ENCODE data around the gene RUNX3. TPM values are rescaled to one million over a fixed set of nuclear protein-coding genes. Genes with fewer than 3 reads are reported as not detected.
"Not testable (repeated sequence)": the region's sequence is repeated elsewhere in the genome, so short reads cannot be mapped to it uniquely, and the experiment has no call there.

RUNX3 gene
- total RNA-seq: 1 to 10 TPM; 5.0 to 8.9 TPM
- long read RNA-seq, donor 1, partial matches to known transcripts: 0 of 2 reads
- long read RNA-seq, donor 1, other reads (novel, unspliced or antisense): 2 of 2 reads
- long read RNA-seq, donor 2, partial matches to known transcripts: 1 of 2 reads
- long read RNA-seq, donor 2, other reads (novel, unspliced or antisense): 1 of 2 reads

DNA sequence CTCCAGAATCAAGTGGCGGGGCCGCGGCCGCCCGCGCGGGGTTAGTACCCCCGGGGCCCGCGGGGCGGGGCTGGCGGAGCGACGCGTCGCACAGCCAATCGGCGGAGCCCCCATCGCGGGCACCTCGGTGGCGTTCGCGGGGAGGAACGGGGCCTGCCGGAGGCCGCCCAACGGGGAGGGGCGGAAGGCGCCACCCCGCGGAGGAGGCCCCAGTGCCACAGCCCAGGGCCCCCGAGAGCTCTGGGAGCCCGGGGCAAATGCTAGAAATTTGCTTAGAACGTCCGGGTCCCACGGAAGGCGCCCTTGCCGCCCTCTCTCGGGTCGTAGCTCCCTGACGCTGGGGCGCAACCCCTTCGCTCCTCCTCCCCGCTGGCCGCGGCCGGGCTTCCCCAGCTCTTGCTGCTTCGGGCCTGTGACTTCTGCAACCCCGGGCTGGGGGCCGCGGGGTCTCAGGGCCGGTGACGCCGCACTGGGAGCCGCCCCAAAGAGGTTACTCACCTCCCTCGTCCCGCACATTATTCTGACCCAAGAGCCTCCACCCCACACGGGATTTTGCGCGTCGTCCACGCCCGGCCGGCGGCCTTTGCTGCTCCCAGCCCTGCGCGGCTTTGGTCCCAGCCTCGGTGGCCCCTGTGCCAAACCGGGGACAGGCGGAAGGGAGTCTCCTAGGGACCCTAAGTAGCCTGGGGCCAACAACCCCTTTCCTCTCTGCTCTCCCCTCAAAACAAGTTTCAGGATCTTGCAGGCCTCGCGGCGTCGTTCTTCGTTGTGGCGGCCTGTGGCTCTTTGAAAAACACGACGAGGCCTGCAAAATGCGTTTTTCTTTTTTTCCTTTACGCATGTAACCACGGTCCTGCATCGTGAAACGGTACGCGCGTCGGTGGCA lies at the start of gene RUNX3:
TSS of gene RUNX3 (minus strand) at position 17 of the 886 bp plus-strand sequence. CDS start 408 bp downstream, outside the sequence.
- peak; percentile 92 for DNase-seq (ENCODE audit: low spot score)
- intact Hi-C loops (cut with DNase I): loop anchor here in 1 of 2 donors (5.0 to 10.0 kb wide), 2 partner anchors 107 to 164 kb away; no protein-coding TSS in a partner anchor

DNA sequence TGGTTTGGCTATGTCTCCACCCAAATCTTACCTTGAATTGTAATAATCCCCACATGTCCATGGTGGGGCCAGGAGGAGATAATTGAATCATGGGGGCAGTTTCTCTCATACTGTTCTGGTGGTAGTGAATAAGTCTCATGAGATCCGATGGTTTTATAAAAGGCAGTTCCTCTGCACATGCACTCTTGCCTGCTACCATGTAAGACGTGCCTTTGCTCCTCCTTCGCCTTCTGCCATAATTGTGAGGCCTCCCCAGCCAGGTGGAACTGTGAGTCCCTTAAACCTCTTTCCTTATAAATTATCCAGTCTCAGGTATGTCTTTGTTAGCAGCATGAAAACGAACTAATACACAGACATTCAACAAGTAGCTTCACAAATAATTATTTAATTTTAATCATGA lies 49.2 kb upstream of the RUNX3 start:
- intact Hi-C loops (cut with DNase I); DNase-seq (ENCODE audit: low spot score): not testable (repeated sequence)

DNA sequence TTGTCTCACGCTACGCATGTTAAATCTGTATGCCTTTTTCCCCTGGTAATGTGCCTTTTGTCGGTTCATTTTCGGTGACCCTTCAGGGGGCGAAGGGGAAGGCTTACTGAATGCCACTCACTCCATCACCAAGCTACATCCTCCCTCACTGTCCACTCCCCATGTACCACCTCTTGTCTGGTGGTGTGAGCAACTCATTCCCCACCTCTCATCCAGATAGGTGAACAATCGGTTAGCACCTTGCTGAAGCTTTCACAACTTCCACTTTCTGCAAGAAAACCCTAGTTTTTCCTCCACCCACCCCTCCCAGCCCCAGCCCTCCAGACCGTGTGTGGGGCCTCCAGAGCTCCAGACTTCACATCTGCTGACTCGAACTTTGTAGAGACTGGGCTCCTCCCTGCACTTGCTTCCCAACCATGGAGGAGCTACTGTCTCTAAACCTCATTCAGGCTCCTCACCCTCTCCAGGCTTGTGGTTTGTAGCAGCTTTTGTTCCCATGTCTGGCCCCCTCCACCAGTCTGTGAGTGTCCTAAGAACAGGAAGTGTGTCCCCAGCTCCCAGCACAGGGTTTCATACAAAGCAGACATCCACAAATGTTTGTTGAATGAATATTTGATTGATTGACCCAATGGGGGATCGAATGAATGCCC lies 48.4 kb upstream of the RUNX3 start:
- no peak for DNase-seq (ENCODE audit: low spot score)
- intact Hi-C loops (cut with DNase I): no loop called here

DNA sequence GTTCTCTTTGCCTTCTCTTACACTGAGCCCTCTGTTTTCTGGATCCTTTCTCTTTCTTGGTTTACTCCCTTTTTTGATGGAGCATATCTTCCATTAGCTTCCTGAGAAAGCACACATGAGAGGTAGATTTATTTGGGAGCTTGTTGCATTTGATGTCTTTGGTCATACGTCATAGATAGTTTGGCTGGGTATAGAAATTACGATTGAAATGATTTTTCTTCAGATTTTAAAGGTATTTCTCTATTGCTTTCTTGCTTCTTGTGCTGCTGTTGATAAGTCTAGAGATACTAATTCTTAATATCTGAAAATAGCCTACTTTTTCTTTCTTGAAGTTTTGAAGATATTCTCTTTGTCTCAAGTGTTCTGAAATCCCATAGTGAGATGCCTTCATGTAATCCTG lies 45.3 kb upstream of the RUNX3 start:
- DNase-seq (ENCODE audit: low spot score): no peak
- intact Hi-C loops (cut with DNase I): no loop called here

DNA sequence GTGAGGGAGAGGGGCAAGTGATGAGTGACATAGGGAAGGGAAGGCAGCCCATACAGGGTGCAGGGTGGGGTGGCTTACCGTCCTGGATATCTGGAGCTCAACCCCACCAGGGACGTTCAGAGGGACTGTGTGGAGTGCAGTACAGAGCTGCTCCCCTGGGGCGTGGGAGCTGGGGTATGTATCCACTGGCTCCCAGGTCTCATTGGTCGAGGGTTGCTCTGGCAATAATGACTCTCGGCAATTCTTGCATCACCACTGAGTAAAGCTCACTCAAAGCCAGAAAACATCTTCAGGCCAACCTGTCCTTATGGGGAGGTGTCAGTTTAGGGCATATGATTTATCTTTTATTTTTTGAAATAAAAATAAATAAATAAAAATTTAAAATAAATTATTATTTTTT lies 43.2 kb upstream of the RUNX3 start:
- DNase-seq (ENCODE audit: low spot score): no peak
- intact Hi-C loops (cut with DNase I): no loop called here

DNA sequence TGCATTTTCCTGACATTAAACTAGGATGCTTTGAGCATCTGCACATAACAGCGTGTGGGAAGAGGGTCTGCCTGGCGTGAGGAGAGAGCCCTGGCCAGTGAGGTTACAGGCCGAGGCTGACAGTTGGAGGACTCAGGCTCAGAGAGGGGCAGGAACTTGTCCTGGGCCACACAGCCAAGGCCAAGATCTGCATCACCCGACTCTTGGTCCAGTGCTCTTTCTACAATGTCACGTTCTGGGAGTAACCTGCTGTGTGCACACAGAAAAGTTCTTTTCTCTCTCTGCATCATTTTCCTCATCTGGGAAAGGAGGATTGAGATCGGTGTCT lies 42.8 kb upstream of the RUNX3 start:
- intact Hi-C loops (cut with DNase I): no loop called here

GRCh38 chr1:24972221-24972914 lies 42.3 kb upstream of the RUNX3 start:
- DNase-seq (ENCODE audit: low spot score): no peak
- intact Hi-C loops (cut with DNase I): no loop called here

More for the DNA sequence above, 42.8 kb upstream of the RUNX3 start:
- DNase-seq (ENCODE audit: low spot score): no peak

DNA sequence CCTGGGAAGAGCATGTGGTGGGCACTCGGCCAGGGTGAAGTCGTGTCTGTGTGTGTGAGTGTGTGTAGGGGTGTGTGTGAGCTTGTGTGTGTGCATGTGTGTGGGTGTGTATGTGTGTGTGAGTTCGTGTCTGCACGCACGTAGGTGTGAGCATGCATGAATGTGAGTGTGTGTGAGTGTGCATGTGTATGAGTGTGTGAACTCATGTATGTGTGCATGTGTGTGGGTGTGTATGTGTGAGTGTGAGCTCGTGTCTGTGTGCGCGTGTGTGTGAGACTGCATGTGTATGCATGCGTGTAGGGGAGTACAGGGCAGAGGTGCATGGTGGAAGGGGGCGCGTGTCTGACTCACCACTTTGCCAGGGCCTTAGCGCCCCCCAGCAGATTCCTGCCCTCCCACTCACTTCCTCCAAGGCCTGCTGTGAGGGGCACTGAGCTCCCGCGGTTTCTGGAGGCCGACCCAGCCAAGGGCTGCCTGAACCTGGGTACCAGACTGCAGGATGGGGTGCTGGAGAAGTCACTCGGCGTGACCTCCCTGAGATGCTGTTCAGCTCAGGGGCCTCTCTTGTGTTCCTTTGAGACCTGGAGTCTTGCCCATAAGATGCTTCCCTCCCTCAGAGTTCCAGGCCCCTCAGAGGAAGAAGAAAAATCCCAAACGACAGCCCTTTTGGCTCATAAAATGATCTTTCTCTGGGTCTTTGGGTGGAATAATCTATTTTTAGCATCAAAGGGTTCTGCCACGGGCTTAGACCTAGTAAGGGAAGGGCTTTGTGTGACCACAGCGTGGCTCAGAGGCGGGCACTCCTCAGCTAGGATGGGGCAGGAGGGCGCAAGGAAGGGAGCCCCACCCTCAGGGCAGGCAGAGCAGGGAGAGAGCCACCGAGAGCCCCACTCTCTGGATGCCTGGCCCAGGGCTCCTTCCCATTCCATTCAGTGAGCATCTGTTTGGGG lies 41.1 kb upstream of the RUNX3 start:
- DNase-seq (ENCODE audit: low spot score): no peak
- intact Hi-C loops (cut with DNase I): no loop called here

DNA sequence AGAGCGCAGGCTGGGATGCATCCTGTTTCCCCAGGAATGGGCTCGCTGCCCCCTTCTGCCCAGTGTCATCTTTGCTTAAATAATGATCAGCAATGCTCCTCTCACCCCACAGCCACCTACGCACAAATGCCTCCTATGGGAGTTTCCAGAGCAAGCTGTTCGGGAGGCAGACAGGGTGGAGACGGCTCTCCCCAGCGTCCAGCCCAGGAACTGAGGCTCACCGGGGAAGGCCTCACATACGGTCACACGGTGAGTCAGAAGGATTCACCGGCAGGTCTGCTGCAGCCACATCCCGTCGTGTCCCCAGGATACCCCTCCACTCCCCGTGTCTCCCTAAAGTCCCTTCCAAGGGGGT lies 40.3 kb upstream of the RUNX3 start:
- intact Hi-C loops (cut with DNase I): no loop called here
- no peak for DNase-seq (ENCODE audit: low spot score)

- intact Hi-C loops (cut with DNase I): no loop called here
- no peak for DNase-seq (ENCODE audit: low spot score)
Observed at GRCh38 chr1:24969596-24970398, 39.7 kb upstream of the RUNX3 start.

DNA sequence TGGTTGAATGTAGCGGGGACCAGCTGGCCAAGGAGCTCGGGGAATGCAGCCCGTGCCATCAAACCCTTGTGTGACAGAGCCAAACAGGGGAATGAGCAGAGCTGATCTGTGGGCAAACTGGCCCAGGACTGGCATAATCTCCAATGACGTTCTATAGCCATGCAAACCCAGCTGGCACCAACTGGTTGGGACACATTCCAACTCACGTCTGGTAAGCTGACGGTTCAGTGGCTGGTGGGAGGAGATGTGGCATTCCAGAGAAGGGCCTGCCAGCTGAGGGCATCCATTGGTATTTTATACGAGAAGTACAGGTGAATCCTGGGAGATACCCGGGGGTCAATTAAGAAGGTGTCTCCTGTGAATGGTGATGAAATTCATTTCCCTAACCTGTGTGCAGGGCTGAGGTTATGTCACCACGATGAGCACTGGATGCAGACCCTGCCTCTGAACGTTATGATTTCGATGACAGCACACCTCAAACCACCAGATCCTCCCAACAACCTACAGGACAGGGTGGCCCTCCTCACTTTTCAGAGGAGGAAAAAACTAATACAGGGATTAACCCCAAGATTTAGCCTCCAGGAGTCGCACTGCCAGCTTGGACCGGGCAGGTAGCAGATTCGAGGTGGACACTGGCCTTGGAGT lies 39.0 kb upstream of the RUNX3 start:
- peak; percentile 42 for DNase-seq (ENCODE audit: low spot score)
- intact Hi-C loops (cut with DNase I): no loop called here

DNA sequence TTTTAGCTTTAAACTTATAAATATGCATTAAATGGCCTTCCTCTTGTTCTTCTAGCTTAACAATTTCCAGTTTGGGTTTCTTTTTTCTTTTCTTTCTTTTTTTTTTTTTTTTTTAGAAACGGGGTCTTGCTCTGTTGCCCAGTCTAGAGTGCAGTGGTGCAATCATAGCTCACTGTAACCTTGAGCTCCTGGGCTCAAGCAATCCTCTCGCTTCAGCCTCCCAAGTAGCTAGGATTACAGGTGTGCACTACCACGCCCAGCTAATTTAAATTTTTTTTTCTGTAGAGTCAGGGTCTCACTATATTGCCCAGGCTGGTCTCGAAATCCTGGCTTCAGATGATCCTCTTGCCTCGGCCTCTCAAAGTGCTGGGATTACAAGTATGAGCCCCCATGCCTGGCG lies 37.9 kb upstream of the RUNX3 start:
- intact Hi-C loops (cut with DNase I): no loop called here
- no peak for DNase-seq (ENCODE audit: low spot score)

- intact Hi-C loops (cut with DNase I): no loop called here
- no peak for DNase-seq (ENCODE audit: low spot score)
Observed at GRCh38 chr1:24967555-24967954, 37.5 kb upstream of the RUNX3 start.

GRCh38 chr1:24966724-24967346 lies 36.8 kb upstream of the RUNX3 start:
- intact Hi-C loops (cut with DNase I): no loop called here
- DNase-seq (ENCODE audit: low spot score): no peak

DNA sequence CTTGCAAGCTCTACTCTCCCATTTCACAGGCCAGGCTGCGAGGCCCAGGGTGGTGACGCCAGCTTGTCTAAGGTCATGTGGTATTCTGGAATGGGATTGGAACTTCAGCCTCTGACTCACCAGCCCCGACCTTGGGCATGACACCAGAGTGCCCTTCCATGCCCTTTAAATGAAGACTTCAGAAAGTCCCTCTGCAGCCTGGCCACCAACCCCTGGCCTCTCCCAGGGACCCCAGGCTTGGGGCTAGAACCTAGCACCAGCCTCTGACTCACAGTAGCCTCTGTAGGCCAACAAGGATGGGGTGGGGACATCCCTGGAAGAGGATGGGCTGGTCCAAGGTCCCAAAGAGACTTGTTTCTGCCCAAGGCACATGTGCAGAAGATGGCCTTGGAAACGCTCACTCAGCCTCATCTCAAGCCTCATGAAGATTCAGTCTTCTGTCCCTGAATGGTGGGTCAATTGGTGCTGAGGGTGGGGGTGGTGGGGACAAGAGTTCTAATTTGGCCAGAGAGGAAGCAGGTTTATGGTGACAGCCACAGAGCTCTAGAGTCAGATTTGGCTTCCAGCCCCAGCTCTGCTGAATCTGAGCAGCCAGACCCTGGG lies 36.1 kb upstream of the RUNX3 start:
- intact Hi-C loops (cut with DNase I): no loop called here
- DNase-seq (ENCODE audit: low spot score): no peak

DNA sequence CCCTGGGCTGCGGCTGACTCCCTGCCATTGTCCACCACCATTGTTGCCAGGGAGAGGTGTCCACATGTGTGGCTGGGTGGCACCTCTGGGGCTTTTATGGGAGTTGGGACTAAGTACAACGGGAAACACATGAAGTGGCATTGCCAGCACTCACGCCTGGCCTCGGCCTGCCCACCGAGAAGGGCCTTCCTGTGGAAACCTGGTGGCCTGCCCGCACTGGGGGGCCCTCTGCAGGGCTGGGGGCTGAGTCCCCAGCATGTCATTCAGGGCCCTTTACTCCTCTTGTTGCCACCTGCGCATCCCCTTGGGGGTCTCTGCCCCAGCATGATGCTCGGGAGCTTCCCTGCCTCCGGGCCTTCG lies 35.5 kb upstream of the RUNX3 start:
- intact Hi-C loops (cut with DNase I): no loop called here
- DNase-seq (ENCODE audit: low spot score): no peak

Data from posterior vena cava (tissue), 2 donors.